ENCODE data around the gene BCOR. TPM values are rescaled to one million over a fixed set of nuclear protein-coding genes. Genes with fewer than 3 reads are reported as not detected.

BCOR gene
- total RNA-seq, 1 donor from 2014 or later = 33.2 TPM

DNA sequence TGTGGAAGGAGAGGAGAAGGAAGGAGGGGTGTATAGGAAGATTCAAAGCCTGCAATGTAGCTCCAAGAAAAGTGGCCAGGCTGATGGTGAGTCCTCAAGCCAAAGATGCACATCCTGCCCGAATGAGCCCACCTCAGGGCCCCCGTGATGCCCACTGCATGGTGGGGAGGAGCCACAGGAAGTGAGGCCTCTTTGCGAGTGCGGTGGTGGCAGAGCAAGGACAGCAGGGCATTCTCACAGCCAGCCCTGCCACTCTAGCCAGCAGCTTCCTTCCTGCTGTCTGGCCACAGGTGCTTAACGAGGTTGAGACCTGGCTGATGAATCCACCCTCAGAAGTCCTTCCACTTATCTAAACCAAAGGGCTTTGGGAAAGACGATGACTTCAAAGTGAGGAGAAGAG, 55.8 kb downstream of the BCOR start:
- H3K27ac Mint-ChIP-seq (ENCODE audit: unreplicated experiment) = no peak overlapping the region
- H3K4me1 Mint-ChIP-seq = peaks cover 11% of the 10 kb centered on the region
- H3K36me3 Mint-ChIP-seq (ENCODE audit: low read depth) = peaks cover 5% of the 10 kb centered on the region
- TF ChIP-seq, protein P1, sequence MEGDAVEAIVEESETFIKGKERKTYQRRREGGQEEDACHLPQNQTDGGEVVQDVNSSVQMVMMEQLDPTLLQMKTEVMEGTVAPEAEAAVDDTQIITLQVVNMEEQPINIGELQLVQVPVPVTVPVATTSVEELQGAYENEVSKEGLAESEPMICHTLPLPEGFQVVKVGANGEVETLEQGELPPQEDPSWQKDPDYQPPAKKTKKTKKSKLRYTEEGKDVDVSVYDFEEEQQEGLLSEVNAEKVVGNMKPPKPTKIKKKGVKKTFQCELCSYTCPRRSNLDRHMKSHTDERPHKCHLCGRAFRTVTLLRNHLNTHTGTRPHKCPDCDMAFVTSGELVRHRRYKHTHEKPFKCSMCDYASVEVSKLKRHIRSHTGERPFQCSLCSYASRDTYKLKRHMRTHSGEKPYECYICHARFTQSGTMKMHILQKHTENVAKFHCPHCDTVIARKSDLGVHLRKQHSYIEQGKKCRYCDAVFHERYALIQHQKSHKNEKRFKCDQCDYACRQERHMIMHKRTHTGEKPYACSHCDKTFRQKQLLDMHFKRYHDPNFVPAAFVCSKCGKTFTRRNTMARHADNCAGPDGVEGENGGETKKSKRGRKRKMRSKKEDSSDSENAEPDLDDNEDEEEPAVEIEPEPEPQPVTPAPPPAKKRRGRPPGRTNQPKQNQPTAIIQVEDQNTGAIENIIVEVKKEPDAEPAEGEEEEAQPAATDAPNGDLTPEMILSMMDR (conservative IDR thresholded peaks at IDR 0.05) = no peak
- DNase-seq (ENCODE audit: low read depth, low spot score) = no peak
- no peaks in the 10 kb centered on the region for H3K27me3 Mint-ChIP-seq (ENCODE audit: low read depth)
- no peak overlapping the region for H3K4me3 Mint-ChIP-seq
- H3K9me3 Mint-ChIP-seq = peaks cover 7% of the 10 kb centered on the region

GRCh38 chrX:40040686-40041461, 56.9 kb downstream of the BCOR start:
- Mint-ChIP-seq H3K27ac (ENCODE audit: unreplicated experiment) (no peak overlapping the region), H3K4me1 (peaks cover 11% of the 10 kb centered on the region), H3K27me3 (ENCODE audit: low read depth) (no peaks in the 10 kb centered on the region), H3K36me3 (ENCODE audit: low read depth) (peaks cover 5% of the 10 kb centered on the region), H3K4me3 (peak overlapping the region; percentile 31), H3K9me3 (peaks cover 7% of the 10 kb centered on the region)
- no peak for DNase-seq (ENCODE audit: low read depth, low spot score)
- TF ChIP-seq, protein P1 (conservative IDR thresholded peaks at IDR 0.05) = no peak

- H3K27me3 Mint-ChIP-seq (ENCODE audit: low read depth) = no peaks in the 10 kb centered on the region
- H3K4me1 Mint-ChIP-seq = peaks cover 11% of the 10 kb centered on the region
- peaks cover 7% of the 10 kb centered on the region for H3K9me3 Mint-ChIP-seq
- H3K27ac Mint-ChIP-seq (ENCODE audit: unreplicated experiment) = peak overlapping the region; percentile 43
- TF ChIP-seq, protein P1 (conservative IDR thresholded peaks at IDR 0.05) = no peak
- no peak for DNase-seq (ENCODE audit: low read depth, low spot score)
- peaks cover 5% of the 10 kb centered on the region for H3K36me3 Mint-ChIP-seq (ENCODE audit: low read depth)
- no peak overlapping the region for H3K4me3 Mint-ChIP-seq
Observed at GRCh38 chrX:40039887-40040286, 57.9 kb downstream of the BCOR start.

DNA sequence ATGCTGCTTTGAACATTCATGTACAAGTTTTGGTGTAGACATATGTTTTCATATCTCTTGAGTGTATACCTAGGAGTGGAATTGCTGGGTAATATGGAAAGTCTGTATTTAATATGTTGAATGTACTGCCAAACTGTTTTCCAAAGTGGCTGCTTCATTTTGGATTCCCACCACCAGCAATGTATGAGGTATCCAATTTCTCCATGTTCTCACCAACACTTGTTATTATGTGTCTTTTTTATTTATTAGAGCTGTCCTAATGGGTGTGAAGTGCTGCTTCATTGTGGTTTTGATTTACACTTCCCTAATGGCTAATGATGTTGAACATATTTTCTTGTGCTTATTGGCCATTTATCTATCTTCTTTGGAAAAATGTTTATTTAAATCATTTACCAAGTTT, 60.4 kb downstream of the BCOR start:
- peaks cover 5% of the 10 kb centered on the region for H3K36me3 Mint-ChIP-seq (ENCODE audit: low read depth)
- H3K27me3 Mint-ChIP-seq (ENCODE audit: low read depth) = no peaks in the 10 kb centered on the region
- H3K27ac Mint-ChIP-seq (ENCODE audit: unreplicated experiment) = no peak overlapping the region
- H3K9me3 Mint-ChIP-seq = peaks cover 3% of the 10 kb centered on the region
- peaks cover 15% of the 10 kb centered on the region for H3K4me1 Mint-ChIP-seq
- H3K4me3 Mint-ChIP-seq = no peak overlapping the region
- no peak for DNase-seq (ENCODE audit: low read depth, low spot score)
- TF ChIP-seq, protein P1 (conservative IDR thresholded peaks at IDR 0.05) = no peak

DNA sequence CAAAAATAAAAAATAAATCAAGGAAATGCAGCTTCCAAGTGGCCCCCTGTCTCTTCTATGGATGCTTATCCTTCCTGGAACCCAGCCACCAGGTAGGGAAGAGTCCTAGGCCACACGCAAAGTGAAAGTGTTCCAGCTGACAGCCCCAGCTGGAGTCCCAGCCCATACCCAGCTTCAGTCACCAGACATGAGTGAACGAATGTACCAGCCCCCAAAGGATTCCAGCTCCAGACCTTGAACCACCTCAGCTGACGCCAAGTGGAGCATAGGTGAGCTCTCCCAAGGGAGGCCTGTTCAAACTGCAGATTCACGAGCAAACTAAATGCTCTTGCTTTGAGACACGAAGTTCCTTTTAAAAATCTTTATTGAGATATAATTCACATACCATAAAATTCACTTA, 62.0 kb downstream of the BCOR start:
- H3K9me3 Mint-ChIP-seq = peaks cover 3% of the 10 kb centered on the region
- H3K27ac Mint-ChIP-seq (ENCODE audit: unreplicated experiment) = no peak overlapping the region
- peaks cover 16% of the 10 kb centered on the region for H3K4me1 Mint-ChIP-seq
- TF ChIP-seq, protein P1 (conservative IDR thresholded peaks at IDR 0.05) = no peak
- peaks cover 5% of the 10 kb centered on the region for H3K36me3 Mint-ChIP-seq (ENCODE audit: low read depth)
- no peak for DNase-seq (ENCODE audit: low read depth, low spot score)
- no peak overlapping the region for H3K4me3 Mint-ChIP-seq
- no peaks in the 10 kb centered on the region for H3K27me3 Mint-ChIP-seq (ENCODE audit: low read depth)

Data from neural crest cell (in vitro differentiated cells).